HCT116 (cell line): Measurements from ENCODE around the gene SORL1-AS1.

Experiments
- ATAC-seq: fragments of 200-7000 bp; cut with Tn5 transposase; 2 replicates; pipeline ENCODE4 v1.9.1; 2020; ENCODE audit warnings: mild to moderate bottlenecking, moderate library complexity
- BruUV-seq: library from RNA; stranded (reverse); fragments of 400-500 nt; replicated peaks from 2 replicates; lab custom pipeline; 2021; lab: Mats Ljungman, UMichigan
- CTCF ChIA-PET: fragments of 300-600 bp; sonication (Branson Sonifier 250); formaldehyde crosslinking; loops from one replicate; lab custom pipeline; 2021; ENCODE audit warnings: antibody characterized with exemption; lab: Charles Lee
- POLR2A ChIA-PET: fragments of 300-600, 350-600 bp; sonication (Branson Sonifier 250); formaldehyde crosslinking; loops from one replicate; lab custom pipeline; 2021; ENCODE audit warnings: antibody characterized with exemption; lab: Charles Lee
- RAD21 ChIA-PET, 2 experiments: fragments of 300-600 bp; sonication (Branson Sonifier 250); formaldehyde crosslinking; loops; one replicate each; lab custom pipeline; 2023; ENCODE audit warnings: low total read pairs in 2 of 2; ENCODE audit not compliant: uncharacterized antibody in 2 of 2, unreplicated experiment in 2 of 2, low non-redundant PET in 1 of 2; lab: Charles Lee
- DNase-seq: peaks from one replicate; pipeline ENCODE4 v3.0.0-alpha.2; 2010; ENCODE audit warnings: low read depth, low spot score
- H2AFZ ChIP-seq: fragments of 200-600 bp; shearing (Covaris generic), sonication (generic); 2 replicates; pipeline ENCODE4 v1.6.1; 2017; ENCODE audit warnings: low read depth, mixed run types, mixed read lengths, antibody characterized with exemption, low read length; ENCODE audit not compliant: poor library complexity, severe bottlenecking
- H3K27ac ChIP-seq: 2 replicates; pipeline ENCODE4 v1.5.1; 2012; ENCODE audit warnings: low read depth, low read length
- H3K27me3 ChIP-seq: fragments of 200-600 bp; sonication (generic); 2 replicates; pipeline ENCODE4 v1.6.1; 2016; ENCODE audit warnings: mixed run types, low read length, mixed read lengths; ENCODE audit not compliant: insufficient read depth
- H3K36me3 ChIP-seq, 2 experiments: fragments of 200-500 bp in 1 of 2; fragments of 200-600 bp in 1 of 2; sonication (Bioruptor generic) in 1 of 2; sonication (generic) in 1 of 2; 2 replicates each; pipeline versions ENCODE4 v1.5.1 to v1.6.1; 2014 to 2016; ENCODE audit warnings: low read length in 2 of 2, inconsistent platforms in 1 of 2, mixed read lengths in 1 of 2, mixed run types in 1 of 2; ENCODE audit not compliant: insufficient read depth in 2 of 2, control insufficient read depth in 1 of 2
- H3K4me1 ChIP-seq, 2 experiments: fragments of 200-600 bp in 1 of 2; sonication (generic) in 1 of 2; 2 replicates each; pipeline versions ENCODE4 v1.5.1 to v1.6.1; 2012 to 2017; ENCODE audit warnings: low read length in 2 of 2, inconsistent platforms in 1 of 2, mild to moderate bottlenecking in 1 of 2, mixed read lengths in 1 of 2, mixed run types in 1 of 2, moderate library complexity in 1 of 2; ENCODE audit not compliant: insufficient read depth in 2 of 2, control insufficient read depth in 1 of 2
- H3K4me2 ChIP-seq: fragments of 200-600 bp; sonication (generic); 2 replicates; pipeline ENCODE4 v1.6.1; 2017; ENCODE audit warnings: mixed run types, low read length, mixed read lengths
- H3K4me3 ChIP-seq, 2 experiments: fragments of 200-600 bp in 1 of 2; sonication (generic) in 1 of 2; replicated peaks in 1 of 2; 2 replicates each; pipeline ENCODE4 v1.5.1; 2011 to 2016; ENCODE audit warnings: low read length in 2 of 2, control low read depth in 1 of 2, low read depth in 1 of 2, mild to moderate bottlenecking in 1 of 2, mixed read lengths in 1 of 2, mixed run types in 1 of 2
- H3K79me2 ChIP-seq: fragments of 200-600 bp; sonication (generic); 2 replicates; pipeline ENCODE4 v1.6.1; 2017; ENCODE audit warnings: mild to moderate bottlenecking, mixed run types, low read length, moderate library complexity, mixed read lengths; ENCODE audit not compliant: insufficient read depth
- H3K9ac ChIP-seq: fragments of 200-600 bp; sonication (generic); 2 replicates; pipeline ENCODE4 v1.6.1; 2016; ENCODE audit warnings: low read length, mixed read lengths
- H3K9me2 ChIP-seq: fragments of 200-600 bp; sonication (generic), shearing (Covaris generic); 2 replicates; pipeline ENCODE4 v1.6.1; 2017; ENCODE audit warnings: mixed run types, mild to moderate bottlenecking, moderate library complexity; ENCODE audit not compliant: insufficient read depth
- H3K9me3 ChIP-seq, 2 experiments: fragments of 200-500 bp in 1 of 2; fragments of 200-600 bp in 1 of 2; sonication (Bioruptor generic) in 1 of 2; sonication (generic) in 1 of 2; 2 replicates each; pipeline ENCODE4 v1.6.1; 2014 to 2017; ENCODE audit warnings: low read length in 2 of 2, mixed read lengths in 2 of 2, inconsistent platforms in 1 of 2, low read depth in 1 of 2, mild to moderate bottlenecking in 1 of 2, mixed run types in 1 of 2, moderate library complexity in 1 of 2; ENCODE audit not compliant: control insufficient read depth in 1 of 2, insufficient read depth in 1 of 2
- H4K20me1 ChIP-seq: fragments of 200-600 bp; sonication (generic), shearing (Covaris generic); 2 replicates; pipeline ENCODE4 v1.6.1; 2017; ENCODE audit warnings: mixed run types, mild to moderate bottlenecking, moderate library complexity; ENCODE audit not compliant: insufficient read depth
- ATF3 ChIP-seq: IDR thresholded peaks from 2 replicates; pipeline ENCODE4 v1.6.1; 2012
- CBX3 ChIP-seq: IDR thresholded peaks from 2 replicates; pipeline ENCODE4 v1.6.1; 2012; ENCODE audit warnings: low read depth
- CEBPB ChIP-seq: IDR thresholded peaks from 2 replicates; pipeline ENCODE4 v1.6.1; 2012; ENCODE audit warnings: low read depth
- EGR1 ChIP-seq: IDR thresholded peaks from 2 replicates; pipeline ENCODE4 v1.6.1; 2012; ENCODE audit warnings: low read depth
- ELF1 ChIP-seq: IDR thresholded peaks from 2 replicates; pipeline ENCODE4 v1.6.1; 2012; ENCODE audit warnings: low read depth, borderline replicate concordance
- EZH2 ChIP-seq: fragments of 200-600 bp; sonication (generic); IDR thresholded peaks from 2 replicates; pipeline ENCODE4 v1.6.1; 2017; ENCODE audit warnings: antibody characterized with exemption, mixed run types
- EZH2phosphoT487 ChIP-seq: fragments of 200-600 bp; IDR thresholded peaks from 2 replicates; pipeline ENCODE4 v1.6.1; 2018; ENCODE audit warnings: antibody characterized with exemption, borderline replicate concordance
- JUND ChIP-seq: IDR thresholded peaks from 2 replicates; pipeline ENCODE4 v1.6.1; 2012
- MAX ChIP-seq: IDR thresholded peaks from 2 replicates; pipeline ENCODE4 v1.6.1; 2012
- POLR2AphosphoS5 ChIP-seq: IDR thresholded peaks from 2 replicates; pipeline ENCODE4 v1.6.1; 2011; ENCODE audit warnings: mild to moderate bottlenecking, low read depth, low read length, moderate library complexity
- SIN3A ChIP-seq: IDR thresholded peaks from 2 replicates; pipeline ENCODE4 v1.6.1; 2012; ENCODE audit warnings: low read depth
- SP1 ChIP-seq: IDR thresholded peaks from 2 replicates; pipeline ENCODE4 v1.6.1; 2012; ENCODE audit warnings: low read depth
- SRF ChIP-seq: IDR thresholded peaks from 2 replicates; pipeline ENCODE4 v1.6.1; 2012; ENCODE audit warnings: low read depth
- TCF7L2 ChIP-seq: IDR thresholded peaks from 2 replicates; pipeline ENCODE4 v1.7.0; 2011; ENCODE audit warnings: borderline replicate concordance, inconsistent platforms; ENCODE audit not compliant: insufficient read depth, insufficient read length; ENCODE audit errors: extremely low read depth
- YY1 ChIP-seq: IDR thresholded peaks from 2 replicates; pipeline ENCODE4 v1.6.1; 2011; ENCODE audit warnings: low read length, low read depth, moderate library complexity, mild to moderate bottlenecking; ENCODE audit not compliant: insufficient replicate concordance; ENCODE audit errors: extremely low read depth
- ZBTB33 ChIP-seq: IDR thresholded peaks from 2 replicates; pipeline ENCODE4 v1.6.1; 2011; ENCODE audit warnings: mild to moderate bottlenecking, low read length, moderate library complexity; ENCODE audit not compliant: insufficient replicate concordance; ENCODE audit errors: extremely low read depth
- ZFX ChIP-seq: fragments of 450-650 bp; IDR thresholded peaks from 2 replicates; pipeline ENCODE4 v1.6.1; 2017
- intact Hi-C: fragments of 100-400 bp; cut with micrococcal nuclease; formaldehyde crosslinking; loops from 2 replicates; pipeline ENCODE4 v1.10.0; 2022
- TF ChIP-seq, protein P1 (sequence below), 3 experiments: fragments of 200-600 bp in 1 of 3; sonication (generic) in 1 of 3; IDR thresholded peaks in 2 of 3; conservative IDR thresholded peaks in 1 of 3; 2 replicates each; pipeline ENCODE4 v1.5.1; 2012 to 2017; ENCODE audit warnings: low read depth in 2 of 3, low read length in 2 of 3, antibody characterized with exemption in 1 of 3, borderline replicate concordance in 1 of 3, control low read depth in 1 of 3, mild to moderate bottlenecking in 1 of 3, mixed read lengths in 1 of 3, mixed run types in 1 of 3, moderate library complexity in 1 of 3; ENCODE audit not compliant: insufficient read depth in 1 of 3

Gene SORL1-AS1

GRCh38 chr11:121444526-121444925 lies 8.2 kb downstream of the SORL1-AS1 start:
- Histone ChIP-seq H3K36me3 (no peaks in the 10 kb centered on the region), H2AFZ (no peak overlapping the region), H4K20me1 (no peaks in the 10 kb centered on the region), H3K27ac (no peak overlapping the region), H3K4me2 (no peak overlapping the region), H3K9me3 (no peaks in the 10 kb centered on the region), H3K9ac (no peak overlapping the region), H3K4me3 (no peak overlapping the region), H3K79me2 (no peaks in the 10 kb centered on the region), H3K4me1 (no peaks in the 10 kb centered on the region), H3K9me2 (no peaks in the 10 kb centered on the region), H3K27me3 (no peaks in the 10 kb centered on the region)
- intact Hi-C loops: no loop called here
- POLR2A ChIA-PET: no interaction called here
- DNase-seq (no peak), ATAC-seq (no peak)
- CTCF ChIA-PET: no interaction called here
- no TSS peak for BruUV-seq
- no peak for TF ChIP-seq CBX3
- TF ChIP-seq, protein P1, sequence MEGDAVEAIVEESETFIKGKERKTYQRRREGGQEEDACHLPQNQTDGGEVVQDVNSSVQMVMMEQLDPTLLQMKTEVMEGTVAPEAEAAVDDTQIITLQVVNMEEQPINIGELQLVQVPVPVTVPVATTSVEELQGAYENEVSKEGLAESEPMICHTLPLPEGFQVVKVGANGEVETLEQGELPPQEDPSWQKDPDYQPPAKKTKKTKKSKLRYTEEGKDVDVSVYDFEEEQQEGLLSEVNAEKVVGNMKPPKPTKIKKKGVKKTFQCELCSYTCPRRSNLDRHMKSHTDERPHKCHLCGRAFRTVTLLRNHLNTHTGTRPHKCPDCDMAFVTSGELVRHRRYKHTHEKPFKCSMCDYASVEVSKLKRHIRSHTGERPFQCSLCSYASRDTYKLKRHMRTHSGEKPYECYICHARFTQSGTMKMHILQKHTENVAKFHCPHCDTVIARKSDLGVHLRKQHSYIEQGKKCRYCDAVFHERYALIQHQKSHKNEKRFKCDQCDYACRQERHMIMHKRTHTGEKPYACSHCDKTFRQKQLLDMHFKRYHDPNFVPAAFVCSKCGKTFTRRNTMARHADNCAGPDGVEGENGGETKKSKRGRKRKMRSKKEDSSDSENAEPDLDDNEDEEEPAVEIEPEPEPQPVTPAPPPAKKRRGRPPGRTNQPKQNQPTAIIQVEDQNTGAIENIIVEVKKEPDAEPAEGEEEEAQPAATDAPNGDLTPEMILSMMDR (IDR thresholded peaks at IDR 0.05 in 2 of 3, conservative IDR thresholded peaks at IDR 0.05 in 1 of 3; ENCODE audit: borderline replicate concordance in 1 of 3, insufficient read depth in 1 of 3, low read depth in 2 of 3, low read length in 2 of 3): no peak
- TF ChIP-seq SP1: no peak
- no peak for TF ChIP-seq ATF3
- no peak for TF ChIP-seq JUND
- TF ChIP-seq ZFX: no peak
- TF ChIP-seq POLR2AphosphoS5: no peak
- TF ChIP-seq TCF7L2: no peak
- TF ChIP-seq MAX: no peak
- no peak for TF ChIP-seq YY1
- TF ChIP-seq EZH2: no peak
- no peak for TF ChIP-seq CEBPB
- no peak for TF ChIP-seq ELF1
- no peak for TF ChIP-seq EGR1
- TF ChIP-seq ZBTB33: no peak
- no peak for TF ChIP-seq SRF
- TF ChIP-seq EZH2phosphoT487: no peak
- no peak for TF ChIP-seq SIN3A
- RAD21 ChIA-PET: no interaction called here
